Testis (tissue), 3 donors: ENCODE measurements around the gene IGSF1. TPM values are rescaled to one million over a fixed set of nuclear protein-coding genes. Genes with fewer than 3 reads are reported as not detected.

ENCODE experiments used
- DNase-seq: peaks from one replicate; pipeline ENCODE4 v3.0.0-alpha.2; 2019
- H3K27ac ChIP-seq, 2 donors: fragments of 200-600 bp; sonication (generic); one replicate each; pipeline ENCODE4 v1.5.1; 2019
- H3K27me3 ChIP-seq: fragments of 200-600 bp; sonication (generic); one replicate; pipeline ENCODE4 v1.5.1; 2019
- H3K36me3 ChIP-seq: fragments of 200-600 bp; sonication (generic); one replicate; pipeline ENCODE4 v1.5.1; 2017; ENCODE audit warnings: low read depth; ENCODE audit errors: missing control alignments
- H3K4me1 ChIP-seq: fragments of 200-600 bp; sonication (generic); one replicate; pipeline ENCODE4 v1.5.1; 2019
- H3K4me3 ChIP-seq, 2 donors: fragments of 200-600 bp; sonication (generic); one replicate each; pipeline ENCODE4 v1.5.1; 2017 to 2019
- H3K9me3 ChIP-seq: fragments of 200-600 bp; sonication (generic); one replicate; pipeline ENCODE4 v1.5.1; 2017
- CTCF ChIP-seq, 3 experiments: fragments of 450-650 bp in 2 of 3; fragments of 200-600 bp in 1 of 3; sonication (generic) in 1 of 3; IDR thresholded peaks; one replicate each; pipeline ENCODE4 v1.5.1; 2016 to 2019; ENCODE audit warnings: antibody characterized with exemption in 3 of 3, mild to moderate bottlenecking in 2 of 3, moderate library complexity in 1 of 3
- POLR2A ChIP-seq: fragments of 450-650 bp; IDR thresholded peaks from one replicate; pipeline ENCODE4 v1.6.1; 2017; ENCODE audit warnings: antibody characterized with exemption, mild to moderate bottlenecking, moderate library complexity
- WGBS, 2 donors: methylation state at CpG; one replicate each; pipeline ENCODE4 v1.1.5; 2018; 5-methylcytosine and 5-hydroxymethylcytosine counted together
- intact Hi-C: fragments of 100-400 bp; cut with DNase I; formaldehyde crosslinking; loops from one replicate; pipeline ENCODE4 v1.15.1; 2023; ENCODE audit warnings: low total_unique reads
- polyA plus RNA-seq: library from polyadenylated mRNA; stranded (reverse); fragments of 350-450 nt; fragmentation: Illumina TruSeq; extraction: RNeasy Lipid Tissue Mini Kit (QIAGEN cat#74804); gene quantifications from one replicate; pipeline ENCODE4 v1.2.3, GENCODE V29; 2014; ENCODE audit warnings: low read depth, low replicate concordance; ENCODE audit not compliant: insufficient read depth
- total RNA-seq, 2 donors: library from RNA; depleted of rRNA; stranded (reverse); fragments of >200 nt; gene quantifications; one replicate each; pipeline ENCODE4 v1.2.3, GENCODE V29; 2016

Gene IGSF1
- total and polyA plus RNA-seq, 3 donors from 2014 or later, result 19.4 to 46.3 (median 26.1) TPM

GRCh38 chrX:131305926-131306325, 16.8 kb upstream of the IGSF1 start:
- Histone ChIP-seq H3K27me3 (no peaks in the 10 kb centered on the region), H3K4me1 (no peaks in the 10 kb centered on the region), H3K9me3 (no peaks in the 10 kb centered on the region), H3K27ac (no peak overlapping the region), H3K36me3 (no peaks in the 10 kb centered on the region), H3K4me3 (no peak overlapping the region)
- TF ChIP-seq POLR2A (no peak), CTCF (IDR thresholded peaks at IDR 0.05) (no peak)
- 67 to 87% methylated on average over 2 of the region's 2 CpGs for WGBS, 2 donors
- no peak for DNase-seq
- intact Hi-C loops, result no loop called here

- intact Hi-C loops, result no loop called here
- no peak for TF ChIP-seq CTCF (IDR thresholded peaks at IDR 0.05)
- no peak for TF ChIP-seq POLR2A
- no peaks in the 10 kb centered on the region for H3K4me1 ChIP-seq
- no peaks in the 10 kb centered on the region for H3K27me3 ChIP-seq
- no peak overlapping the region for H3K27ac ChIP-seq
- H3K9me3 ChIP-seq, result no peaks in the 10 kb centered on the region
- 87 to 92% methylated on average over 3 of the region's 3 CpGs for WGBS, 2 donors
- H3K36me3 ChIP-seq, result no peaks in the 10 kb centered on the region
- H3K4me3 ChIP-seq, result no peak overlapping the region
- no peak for DNase-seq
Measured at GRCh38 chrX:131302701-131303100, 13.6 kb upstream of the IGSF1 start.

GRCh38 chrX:131301155-131301554, 12.0 kb upstream of the IGSF1 start:
- no peaks in the 10 kb centered on the region for H3K4me1 ChIP-seq
- no peaks in the 10 kb centered on the region for H3K27me3 ChIP-seq
- 53 to 55% methylated on average over 5 of the region's 5 CpGs for WGBS, 2 donors
- no peak overlapping the region for H3K27ac ChIP-seq
- no peaks in the 10 kb centered on the region for H3K9me3 ChIP-seq
- intact Hi-C loops, result no loop called here
- TF ChIP-seq POLR2A (no peak), CTCF (IDR thresholded peaks at IDR 0.05) (no peak)
- no peaks in the 10 kb centered on the region for H3K36me3 ChIP-seq
- no peak for DNase-seq
- no peak overlapping the region for H3K4me3 ChIP-seq

- H3K27ac ChIP-seq, result no peak overlapping the region
- no peaks in the 10 kb centered on the region for H3K4me1 ChIP-seq
- intact Hi-C loops, result no loop called here
- 71 to 72% methylated on average over 3 of the region's 3 CpGs for WGBS, 2 donors
- DNase-seq, result no peak
- no peaks in the 10 kb centered on the region for H3K27me3 ChIP-seq
- no peak overlapping the region for H3K4me3 ChIP-seq
- TF ChIP-seq CTCF (IDR thresholded peaks at IDR 0.05) (no peak), POLR2A (no peak)
- no peaks in the 10 kb centered on the region for H3K9me3 ChIP-seq
- no peaks in the 10 kb centered on the region for H3K36me3 ChIP-seq
Measured at GRCh38 chrX:131298846-131299245, 9.7 kb upstream of the IGSF1 start.

- Histone ChIP-seq H3K4me1 (no peaks in the 10 kb centered on the region), H3K4me3 (no peak overlapping the region), H3K9me3 (no peaks in the 10 kb centered on the region), H3K27me3 (no peaks in the 10 kb centered on the region), H3K27ac (no peak overlapping the region), H3K36me3 (no peaks in the 10 kb centered on the region)
- intact Hi-C loops, result no loop called here
- WGBS, 2 donors, result 80 to 89% methylated on average over 2 of the region's 2 CpGs
- TF ChIP-seq POLR2A (no peak), CTCF (IDR thresholded peaks at IDR 0.05) (no peak)
- no peak for DNase-seq
Measured at GRCh38 chrX:131298036-131298435, 8.9 kb upstream of the IGSF1 start.
